Upper lobe of right lung (tissue), 1 donor: ENCODE measurements around the gene OLFML1. TPM values are rescaled to one million over a fixed set of nuclear protein-coding genes. Genes with fewer than 3 reads are reported as not detected.

Experiments
- ATAC-seq: fragments of 200-7000 bp; cut with Tn5 transposase; one replicate; pipeline ENCODE4 v1.9.1; 2020; ENCODE audit warnings: mild to moderate bottlenecking, moderate library complexity
- DNase-seq: peaks from one replicate; pipeline ENCODE4 v3.0.0-alpha.2; 2020
- H3K27ac ChIP-seq: fragments of 200-600 bp; one replicate; pipeline ENCODE4 v1.8.0; 2022
- H3K27me3 ChIP-seq: fragments of 200-600 bp; one replicate; pipeline ENCODE4 v1.8.0; 2022; ENCODE audit warnings: mild to moderate bottlenecking
- H3K36me3 ChIP-seq: fragments of 200-600 bp; one replicate; pipeline ENCODE4 v1.8.0; 2022
- H3K4me1 ChIP-seq: fragments of 200-600 bp; one replicate; pipeline ENCODE4 v1.8.0; 2022
- H3K4me3 ChIP-seq: fragments of 200-600 bp; one replicate; pipeline ENCODE4 v1.8.0; 2022; ENCODE audit warnings: mild to moderate bottlenecking
- H3K9me3 ChIP-seq: fragments of 200-600 bp; one replicate; pipeline ENCODE4 v1.8.0; 2022
- CTCF ChIP-seq: fragments of 200-600 bp; IDR thresholded peaks from one replicate; pipeline ENCODE4 v1.8.0; 2022; ENCODE audit warnings: antibody characterized with exemption
- intact Hi-C: fragments of 100-400 bp; cut with DNase I; formaldehyde crosslinking; loops from one replicate; pipeline ENCODE4 v1.11.0; 2022
- total RNA-seq: library from RNA; stranded (reverse); fragmentation: NEBNext Ultra II Directional; extraction: Animal tissue kit (Norgen Biotek cat#: 25700); gene quantifications from one replicate; pipeline ENCODE4 v1.2.1, GENCODE V29; 2021
- donor health status: DM: no; HTN: yes; CAD: no; lungs with severe emphysema.

Gene OLFML1
- total RNA-seq, 1 donor from 2014 or later, result 30.6 TPM

GRCh38 chr11:7489376-7489775 lies 4.1 kb downstream of the OLFML1 start:
- ATAC-seq (peak; percentile 48), DNase-seq (no peak)
- Histone ChIP-seq H3K9me3 (no peaks in the 10 kb centered on the region), H3K4me3 (no peak overlapping the region), H3K4me1 (peaks cover 5% of the 10 kb centered on the region), H3K36me3 (no peaks in the 10 kb centered on the region), H3K27me3 (no peaks in the 10 kb centered on the region), H3K27ac (no peak overlapping the region)
- intact Hi-C loops, result no loop called here
- no peak for TF ChIP-seq CTCF

- TF ChIP-seq CTCF, result no peak
- Histone ChIP-seq H3K36me3 (no peaks in the 10 kb centered on the region), H3K9me3 (no peaks in the 10 kb centered on the region), H3K27me3 (no peaks in the 10 kb centered on the region), H3K4me1 (peaks cover 5% of the 10 kb centered on the region), H3K27ac (no peak overlapping the region), H3K4me3 (no peak overlapping the region)
- DNase-seq, result no peak
- peak; percentile 43 for ATAC-seq
- intact Hi-C loops, result no loop called here
These were observed 4.7 kb downstream of the OLFML1 start for GRCh38 chr11:7490054-7490453.

GRCh38 chr11:7490535-7490934 lies 5.2 kb downstream of the OLFML1 start:
- no peak overlapping the region for H3K27ac ChIP-seq
- no peaks in the 10 kb centered on the region for H3K36me3 ChIP-seq
- DNase-seq, result no peak
- H3K4me1 ChIP-seq, result peaks cover 5% of the 10 kb centered on the region
- H3K9me3 ChIP-seq, result no peaks in the 10 kb centered on the region
- no peaks in the 10 kb centered on the region for H3K27me3 ChIP-seq
- no peak for TF ChIP-seq CTCF
- ATAC-seq, result no peak
- no peak overlapping the region for H3K4me3 ChIP-seq
- intact Hi-C loops, result no loop called here

- TF ChIP-seq CTCF, result no peak
- H3K27me3 ChIP-seq, result no peaks in the 10 kb centered on the region
- intact Hi-C loops, result no loop called here
- H3K36me3 ChIP-seq, result no peaks in the 10 kb centered on the region
- no peak overlapping the region for H3K4me3 ChIP-seq
- ATAC-seq (no peak), DNase-seq (no peak)
- no peak overlapping the region for H3K27ac ChIP-seq
- no peaks in the 10 kb centered on the region for H3K9me3 ChIP-seq
- peaks cover 5% of the 10 kb centered on the region for H3K4me1 ChIP-seq
These were observed 6.9 kb downstream of the OLFML1 start for GRCh38 chr11:7492253-7492652.

GRCh38 chr11:7493670-7494069 lies 8.4 kb downstream of the OLFML1 start:
- no peak for DNase-seq
- Histone ChIP-seq H3K4me3 (no peak overlapping the region), H3K36me3 (no peaks in the 10 kb centered on the region), H3K27ac (no peak overlapping the region), H3K9me3 (no peaks in the 10 kb centered on the region), H3K4me1 (peaks cover 9% of the 10 kb centered on the region), H3K27me3 (no peaks in the 10 kb centered on the region)
- intact Hi-C loops, result no loop called here
- no peak for ATAC-seq
- no peak for TF ChIP-seq CTCF

- no peak overlapping the region for H3K27ac ChIP-seq
- H3K9me3 ChIP-seq, result no peaks in the 10 kb centered on the region
- H3K4me1 ChIP-seq, result peaks cover 9% of the 10 kb centered on the region
- H3K36me3 ChIP-seq, result no peaks in the 10 kb centered on the region
- no peaks in the 10 kb centered on the region for H3K27me3 ChIP-seq
- intact Hi-C loops, result no loop called here
- DNase-seq, result no peak
- no peak overlapping the region for H3K4me3 ChIP-seq
- no peak for ATAC-seq
- TF ChIP-seq CTCF, result no peak
These were observed 8.9 kb downstream of the OLFML1 start for GRCh38 chr11:7494086-7494745.
